ENCODE measurements around the gene ABTB2. TPM values are rescaled to one million over a fixed set of nuclear protein-coding genes. Genes with fewer than 3 reads are reported as not detected.
A peak's percentile ranks its signal among the peaks of the same experiment; 100 is the strongest.

The ABTB2 gene
- polyA plus RNA-seq, 1 donor (not counting 4 experiments of a cell fraction or from before 2014, with no cell fraction given), result 1.0 TPM

- Histone ChIP-seq H3K36me3 (ENCODE audit: control insufficient read depth in 2 of 2, extremely low read depth in 1 of 2, insufficient read depth in 2 of 2, low read length in 2 of 2) (peaks cover 13 to 28% of the 10 kb centered on the region in 2 experiments), H3K4me2 (ENCODE audit: control insufficient read depth, extremely low read depth, insufficient read depth, low read depth, low read length) (peak overlapping the region; percentile 98), H4K20me1 (ENCODE audit: control insufficient read depth, extremely low read depth, insufficient read depth, low read length) (no peaks in the 10 kb centered on the region), H3K27me3 (ENCODE audit: control insufficient read depth, extremely low read depth, insufficient read depth, low read length) (no peaks in the 10 kb centered on the region), H3K79me2 (ENCODE audit: control insufficient read depth, insufficient read depth, low read length) (peaks cover 39% of the 10 kb centered on the region), H3K4me1 (ENCODE audit: control insufficient read depth, extremely low read depth, insufficient read depth, low read length) (peaks cover 9% of the 10 kb centered on the region), H3K9ac (ENCODE audit: control insufficient read depth, extremely low read depth, insufficient read depth, low read length) (peak overlapping the region; percentile 97), H3K9me1 (ENCODE audit: control insufficient read depth, extremely low read depth, insufficient read depth, low read length) (no peaks in the 10 kb centered on the region), H3K4me3 (ENCODE audit: control insufficient read depth in 2 of 3, extremely low read depth in 1 of 3, insufficient read depth in 2 of 3, low read depth in 1 of 3, low read length in 3 of 3) (peak overlapping the region; percentile 69 to 81 (median 71)), H3K9me3 (ENCODE audit: control insufficient read depth, low read depth, low read length) (no peaks in the 10 kb centered on the region), H2AFZ (ENCODE audit: control insufficient read depth, low read length) (peak overlapping the region; percentile 92), H3K27ac (ENCODE audit: control insufficient read depth, insufficient read depth, low read length) (peak overlapping the region; percentile 96)
- FAIRE-seq (no peak), DNase-seq (ENCODE audit: low read depth, low spot score) (no peak)
- TF ChIP-seq EZH2 (IDR thresholded peaks at IDR 0.05; ENCODE audit: low read length), result no peak
- TF ChIP-seq CTCF (optimal IDR thresholded peaks at IDR 0.05 in 1 of 3, IDR thresholded peaks at IDR 0.05 in 1 of 3, conservative IDR thresholded peaks at IDR 0.05 in 1 of 3; ENCODE audit: extremely low read depth in 1 of 3, insufficient read depth in 2 of 3, low read length in 3 of 3), result no peak
- dilution Hi-C loops (cut with MboI; ENCODE audit: extremely low pct_ligation_motif_present, low sequenced_read_pairs), result no loop called here
Observed at GRCh38 chr11:34105957-34106504, 251.8 kb downstream of the ABTB2 start.

GRCh38 chr11:34105079-34105956 is 252.5 kb downstream of the ABTB2 start, which contains the start of gene NAT10:
Gene NAT10, plus strand, starts transcription at chr11:34105629. Its CDS starts 2,597 bp downstream, at chr11:34108226.
- FAIRE-seq (peak; percentile 93), DNase-seq (ENCODE audit: low read depth, low spot score) (peak; percentile 95)
- H3K4me2 ChIP-seq (ENCODE audit: control insufficient read depth, extremely low read depth, insufficient read depth, low read depth, low read length), result peak within 1 kb of the TSS; percentile 98
- H3K27ac ChIP-seq (ENCODE audit: control insufficient read depth, insufficient read depth, low read length), result peak within 1 kb of the TSS; percentile 96
- H3K9me1 ChIP-seq (ENCODE audit: control insufficient read depth, extremely low read depth, insufficient read depth, low read length), result no peaks in the 10 kb centered on the region
- peaks cover 39% of the 10 kb centered on the region for H3K79me2 ChIP-seq (ENCODE audit: control insufficient read depth, insufficient read depth, low read length)
- peak within 1 kb of the TSS; percentile 69 to 81 (median 71) for H3K4me3 ChIP-seq (ENCODE audit: control insufficient read depth in 2 of 3, extremely low read depth in 1 of 3, insufficient read depth in 2 of 3, low read depth in 1 of 3, low read length in 3 of 3)
- peak within 1 kb of the TSS; percentile 97 for H3K9ac ChIP-seq (ENCODE audit: control insufficient read depth, extremely low read depth, insufficient read depth, low read length)
- H3K4me1 ChIP-seq (ENCODE audit: control insufficient read depth, extremely low read depth, insufficient read depth, low read length), result peaks cover 9% of the 10 kb centered on the region
- H3K9me3 ChIP-seq (ENCODE audit: control insufficient read depth, low read depth, low read length), result no peaks in the 10 kb centered on the region
- H4K20me1 ChIP-seq (ENCODE audit: control insufficient read depth, extremely low read depth, insufficient read depth, low read length), result no peaks in the 10 kb centered on the region
- peak within 1 kb of the TSS; percentile 92 for H2AFZ ChIP-seq (ENCODE audit: control insufficient read depth, low read length)
- TF ChIP-seq CTCF (optimal IDR thresholded peaks at IDR 0.05 in 1 of 3, IDR thresholded peaks at IDR 0.05 in 1 of 3, conservative IDR thresholded peaks at IDR 0.05 in 1 of 3; ENCODE audit: extremely low read depth in 1 of 3, insufficient read depth in 2 of 3, low read length in 3 of 3) (peak in 1 of 3 experiments; percentile 22), EZH2 (IDR thresholded peaks at IDR 0.05; ENCODE audit: low read length) (no peak)
- dilution Hi-C loops (cut with MboI; ENCODE audit: extremely low pct_ligation_motif_present, low sequenced_read_pairs), result no loop called here
- peaks cover 14 to 24% of the 10 kb centered on the region in 2 experiments for H3K36me3 ChIP-seq (ENCODE audit: control insufficient read depth in 2 of 2, extremely low read depth in 1 of 2, insufficient read depth in 2 of 2, low read length in 2 of 2)
- H3K27me3 ChIP-seq (ENCODE audit: control insufficient read depth, extremely low read depth, insufficient read depth, low read length), result no peaks in the 10 kb centered on the region

Measured in keratinocyte (primary cell).